Measurements from ENCODE around the gene ARHGEF11.

ARHGEF11 gene

GRCh38 chr1:156912310-156912709 lies 133.2 kb downstream of the ARHGEF11 start:
- DNase-seq (ENCODE audit: low read depth in 1 of 2, low spot score in 1 of 2) = no peak

GRCh38 chr1:156911577-156912298 lies 133.8 kb downstream of the ARHGEF11 start:
- no peak for DNase-seq (ENCODE audit: low read depth in 1 of 2, low spot score in 1 of 2)

- DNase-seq (ENCODE audit: low read depth in 1 of 2, low spot score in 1 of 2) = peak; percentile 24 to 47
These were observed 135.2 kb downstream of the ARHGEF11 start for GRCh38 chr1:156910309-156910782.

GRCh38 chr1:156909671-156910070 lies 135.9 kb downstream of the ARHGEF11 start:
- DNase-seq (ENCODE audit: low read depth in 1 of 2, low spot score in 1 of 2) = no peak

- no peak for DNase-seq (ENCODE audit: low read depth in 1 of 2, low spot score in 1 of 2)
These were observed 136.6 kb downstream of the ARHGEF11 start for GRCh38 chr1:156908955-156909354.

GRCh38 chr1:156908541-156908940 lies 137.0 kb downstream of the ARHGEF11 start:
- no peak for DNase-seq (ENCODE audit: low read depth in 1 of 2, low spot score in 1 of 2)

- DNase-seq (ENCODE audit: low read depth in 1 of 2, low spot score in 1 of 2) = no peak
These were observed 139.2 kb downstream of the ARHGEF11 start for GRCh38 chr1:156906206-156906906.

- no peak for DNase-seq (ENCODE audit: low read depth in 1 of 2, low spot score in 1 of 2)
These were observed 139.9 kb downstream of the ARHGEF11 start for GRCh38 chr1:156905651-156906050.

- DNase-seq (ENCODE audit: low read depth in 1 of 2, low spot score in 1 of 2) = no peak
These were observed 140.4 kb downstream of the ARHGEF11 start for GRCh38 chr1:156905176-156905575.

GRCh38 chr1:156904187-156904959 lies 141.2 kb downstream of the ARHGEF11 start:
- no peak for DNase-seq (ENCODE audit: low read depth in 1 of 2, low spot score in 1 of 2)

- DNase-seq (ENCODE audit: low read depth in 1 of 2, low spot score in 1 of 2) = no peak
These were observed 142.0 kb downstream of the ARHGEF11 start for GRCh38 chr1:156903328-156904091.

GRCh38 chr1:156901966-156902915 lies 143.3 kb downstream of the ARHGEF11 start:
- DNase-seq (ENCODE audit: low read depth in 1 of 2, low spot score in 1 of 2) = no peak

- no peak for DNase-seq (ENCODE audit: low read depth in 1 of 2, low spot score in 1 of 2)
These were observed 144.0 kb downstream of the ARHGEF11 start for GRCh38 chr1:156901590-156901900.

- no peak for DNase-seq (ENCODE audit: low read depth in 1 of 2, low spot score in 1 of 2)
These were observed 144.5 kb downstream of the ARHGEF11 start for GRCh38 chr1:156900896-156901589.

GRCh38 chr1:156899956-156900718 lies 145.4 kb downstream of the ARHGEF11 start:
- no peak for DNase-seq (ENCODE audit: low read depth in 1 of 2, low spot score in 1 of 2)

GRCh38 chr1:156898971-156899664 lies 146.4 kb downstream of the ARHGEF11 start:
- no peak for DNase-seq (ENCODE audit: low read depth in 1 of 2, low spot score in 1 of 2)

GRCh38 chr1:156898161-156898566 lies 147.4 kb downstream of the ARHGEF11 start:
- DNase-seq (ENCODE audit: low read depth in 1 of 2, low spot score in 1 of 2) = no peak
